Neural crest cell (in vitro differentiated cells): Measurements from ENCODE around the gene USP40. TPM values are rescaled to one million over a fixed set of nuclear protein-coding genes. Genes with fewer than 3 reads are reported as not detected.

ENCODE experiments used
- DNase-seq: peaks from one replicate; pipeline ENCODE4 v3.0.0; 2021; ENCODE audit warnings: low read depth, mixed read lengths, low spot score
- H3K27ac Mint-ChIP-seq: one replicate; pipeline ENCODE4 v1.8.0; 2021; ENCODE audit warnings: mild to moderate bottlenecking, mixed read lengths; ENCODE audit not compliant: unreplicated experiment
- H3K27me3 Mint-ChIP-seq: 2 replicates; pipeline ENCODE4 v1.8.0; 2021; ENCODE audit warnings: low read depth, mild to moderate bottlenecking, mixed read lengths
- H3K36me3 Mint-ChIP-seq: 2 replicates; pipeline ENCODE4 v1.8.0; 2021; ENCODE audit warnings: low read depth, mild to moderate bottlenecking, mixed read lengths
- H3K4me1 Mint-ChIP-seq: 2 replicates; pipeline ENCODE4 v1.8.0; 2021; ENCODE audit warnings: mixed read lengths
- H3K4me3 Mint-ChIP-seq: one replicate; pipeline ENCODE4 v1.8.0; 2021; ENCODE audit warnings: mild to moderate bottlenecking, mixed read lengths
- H3K9me3 Mint-ChIP-seq: 2 replicates; pipeline ENCODE4 v1.8.0; 2021; ENCODE audit warnings: mixed read lengths
- total RNA-seq: library from RNA; stranded (reverse); gene quantifications from 2 replicates; pipeline ENCODE4 v1.2.1, GENCODE V29; 2021
- TF ChIP-seq, protein P1 (sequence below): fragments of 200-600 bp; sonication (generic); conservative IDR thresholded peaks from 2 replicates; pipeline ENCODE4 v1.5.0; 2021; ENCODE audit warnings: antibody characterized with exemption, mild to moderate bottlenecking

USP40 gene
- total RNA-seq, 1 donor from 2014 or later, result 25.3 TPM

DNA sequence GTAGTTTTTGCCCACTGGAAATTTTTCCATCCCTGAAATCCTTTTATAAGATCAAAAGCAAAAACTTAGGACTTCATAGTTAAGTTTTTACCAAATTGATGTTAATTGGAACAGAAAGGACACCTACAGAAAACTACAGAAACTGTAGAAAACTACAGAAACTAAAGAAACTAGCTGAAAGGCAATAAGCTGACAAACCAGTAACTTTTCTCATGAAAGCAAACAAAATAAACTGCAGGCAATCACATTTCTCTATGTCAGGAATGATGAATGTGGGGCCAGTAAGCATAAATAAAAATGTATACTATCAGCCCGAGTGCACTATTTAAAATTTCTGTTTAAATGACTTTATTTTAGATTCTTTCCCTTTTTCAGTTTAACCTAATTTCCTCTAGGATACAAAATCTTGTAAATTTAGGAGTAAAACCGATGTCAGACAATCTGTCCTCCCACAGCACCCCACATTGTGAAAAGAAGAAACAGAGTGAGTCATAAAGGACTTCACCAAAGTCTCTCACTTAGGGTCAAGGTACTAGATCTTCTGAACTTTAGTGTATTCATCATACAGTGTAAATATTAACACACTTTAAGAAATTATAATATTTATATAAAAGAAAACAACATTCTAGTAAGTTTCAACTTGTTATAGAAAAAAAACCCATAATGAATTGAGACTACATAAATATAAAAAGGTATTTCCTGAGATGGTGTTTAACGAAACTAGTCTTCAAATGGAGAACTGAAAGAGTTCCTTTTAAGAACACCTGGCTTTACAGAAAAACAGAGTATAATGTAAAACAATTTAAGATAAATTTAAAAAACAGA lies 46.6 kb downstream of the USP40 start:
- TF ChIP-seq, protein P1, sequence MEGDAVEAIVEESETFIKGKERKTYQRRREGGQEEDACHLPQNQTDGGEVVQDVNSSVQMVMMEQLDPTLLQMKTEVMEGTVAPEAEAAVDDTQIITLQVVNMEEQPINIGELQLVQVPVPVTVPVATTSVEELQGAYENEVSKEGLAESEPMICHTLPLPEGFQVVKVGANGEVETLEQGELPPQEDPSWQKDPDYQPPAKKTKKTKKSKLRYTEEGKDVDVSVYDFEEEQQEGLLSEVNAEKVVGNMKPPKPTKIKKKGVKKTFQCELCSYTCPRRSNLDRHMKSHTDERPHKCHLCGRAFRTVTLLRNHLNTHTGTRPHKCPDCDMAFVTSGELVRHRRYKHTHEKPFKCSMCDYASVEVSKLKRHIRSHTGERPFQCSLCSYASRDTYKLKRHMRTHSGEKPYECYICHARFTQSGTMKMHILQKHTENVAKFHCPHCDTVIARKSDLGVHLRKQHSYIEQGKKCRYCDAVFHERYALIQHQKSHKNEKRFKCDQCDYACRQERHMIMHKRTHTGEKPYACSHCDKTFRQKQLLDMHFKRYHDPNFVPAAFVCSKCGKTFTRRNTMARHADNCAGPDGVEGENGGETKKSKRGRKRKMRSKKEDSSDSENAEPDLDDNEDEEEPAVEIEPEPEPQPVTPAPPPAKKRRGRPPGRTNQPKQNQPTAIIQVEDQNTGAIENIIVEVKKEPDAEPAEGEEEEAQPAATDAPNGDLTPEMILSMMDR, result no peak
- Mint-ChIP-seq H3K9me3 (peaks cover 3% of the 10 kb centered on the region), H3K4me3 (no peak overlapping the region), H3K27ac (no peak overlapping the region), H3K27me3 (no peaks in the 10 kb centered on the region), H3K4me1 (no peaks in the 10 kb centered on the region), H3K36me3 (peaks cover 19% of the 10 kb centered on the region)
- DNase-seq, result no peak

DNA sequence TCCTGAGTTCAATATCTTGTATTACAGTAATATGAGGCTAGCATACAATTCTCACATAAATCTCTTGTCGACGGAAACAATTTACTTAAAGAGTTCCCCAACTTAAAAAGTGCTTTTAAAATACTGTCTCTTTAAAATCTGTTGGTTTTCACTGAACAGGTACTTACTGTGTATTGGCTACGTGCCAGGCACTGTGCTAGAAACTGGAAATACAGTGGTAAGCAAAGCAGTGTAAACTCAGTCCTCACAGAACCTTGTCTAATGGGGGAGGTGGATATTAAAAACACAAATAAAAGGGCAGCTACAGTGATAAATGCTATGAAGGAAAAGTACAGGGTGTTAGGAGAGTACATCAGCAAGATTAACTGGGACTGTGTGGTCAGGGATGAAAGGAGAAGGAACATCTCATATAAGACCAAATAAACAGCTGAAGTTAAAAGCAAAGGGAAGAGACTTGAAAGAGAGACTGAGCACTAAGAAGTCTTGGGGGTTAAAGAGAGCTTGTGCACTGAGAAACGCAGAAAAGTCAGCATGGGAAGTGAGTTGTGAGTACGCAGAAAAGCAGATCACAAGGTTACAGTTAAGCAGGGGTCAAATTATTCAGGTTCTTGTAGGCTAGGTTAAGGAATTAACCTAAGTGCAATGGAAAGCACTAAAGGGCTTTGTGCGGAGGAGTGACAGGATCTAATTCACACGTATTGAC lies 52.5 kb downstream of the USP40 start:
- TF ChIP-seq, protein P1, result no peak
- Mint-ChIP-seq H3K9me3 (peaks cover 3% of the 10 kb centered on the region), H3K27me3 (no peaks in the 10 kb centered on the region), H3K36me3 (peaks cover 16% of the 10 kb centered on the region), H3K27ac (no peak overlapping the region), H3K4me3 (no peak overlapping the region), H3K4me1 (no peaks in the 10 kb centered on the region)
- DNase-seq, result no peak

DNA sequence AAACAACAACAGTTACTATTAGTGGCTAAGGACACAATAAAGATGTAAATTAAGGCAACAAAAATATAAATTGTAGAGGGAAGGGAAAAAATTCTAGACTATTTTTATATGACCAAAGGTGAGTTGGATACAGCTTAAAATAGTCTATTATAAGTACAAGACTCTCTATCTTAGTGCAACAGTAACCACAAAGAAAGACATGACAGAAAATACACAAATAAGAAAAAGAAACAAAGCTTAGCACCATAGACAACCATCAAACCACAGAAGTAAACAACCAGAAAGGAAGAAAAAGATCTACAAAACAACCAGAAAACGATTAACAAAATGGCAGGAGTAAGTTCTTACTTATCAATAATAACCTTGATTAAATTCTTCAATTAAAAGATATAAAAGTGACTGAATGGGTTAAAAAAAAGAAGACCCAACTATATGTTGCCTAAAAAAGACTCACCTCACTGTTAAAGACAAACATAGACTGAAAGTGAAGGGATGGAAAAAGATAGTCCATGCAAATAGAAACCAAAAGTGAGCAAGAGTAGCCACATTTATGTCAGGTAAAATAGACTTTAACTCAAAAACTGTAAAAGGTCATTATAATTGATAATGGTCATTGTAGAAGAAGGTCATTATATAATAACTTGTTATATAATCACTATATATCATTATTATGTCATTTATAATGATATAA lies 62.5 kb downstream of the USP40 start:
- no peaks in the 10 kb centered on the region for H3K4me1 Mint-ChIP-seq
- H3K4me3 Mint-ChIP-seq, result no peak overlapping the region
- peaks cover 52% of the 10 kb centered on the region for H3K36me3 Mint-ChIP-seq
- TF ChIP-seq, protein P1, result no peak
- DNase-seq, result no peak
- no peak overlapping the region for H3K27ac Mint-ChIP-seq
- H3K9me3 Mint-ChIP-seq, result peaks cover 23% of the 10 kb centered on the region
- no peaks in the 10 kb centered on the region for H3K27me3 Mint-ChIP-seq

DNA sequence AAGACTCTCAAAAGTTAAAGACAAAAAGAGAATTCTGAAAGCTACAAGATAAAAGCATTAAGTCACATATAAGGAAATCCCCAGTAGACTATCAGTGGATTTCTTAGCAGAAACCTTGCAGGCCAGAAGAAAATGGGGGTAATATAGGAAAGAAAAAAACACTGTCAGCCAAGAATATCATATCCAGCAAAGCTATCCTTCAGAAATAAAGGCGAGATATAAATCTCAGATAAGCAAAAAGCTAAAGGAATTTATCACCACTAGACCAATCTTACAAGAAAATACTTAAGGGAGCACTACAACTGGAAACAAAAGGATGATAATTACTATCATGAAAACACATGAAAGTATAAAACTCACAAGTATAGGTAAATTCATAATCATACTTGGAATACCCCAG lies 63.1 kb downstream of the USP40 start:
- Mint-ChIP-seq H3K9me3 (peaks cover 23% of the 10 kb centered on the region), H3K27me3 (no peaks in the 10 kb centered on the region), H3K4me3 (no peak overlapping the region), H3K27ac (no peak overlapping the region), H3K4me1 (no peaks in the 10 kb centered on the region), H3K36me3 (peaks cover 52% of the 10 kb centered on the region)
- TF ChIP-seq, protein P1, result no peak
- DNase-seq, result no peak

DNA sequence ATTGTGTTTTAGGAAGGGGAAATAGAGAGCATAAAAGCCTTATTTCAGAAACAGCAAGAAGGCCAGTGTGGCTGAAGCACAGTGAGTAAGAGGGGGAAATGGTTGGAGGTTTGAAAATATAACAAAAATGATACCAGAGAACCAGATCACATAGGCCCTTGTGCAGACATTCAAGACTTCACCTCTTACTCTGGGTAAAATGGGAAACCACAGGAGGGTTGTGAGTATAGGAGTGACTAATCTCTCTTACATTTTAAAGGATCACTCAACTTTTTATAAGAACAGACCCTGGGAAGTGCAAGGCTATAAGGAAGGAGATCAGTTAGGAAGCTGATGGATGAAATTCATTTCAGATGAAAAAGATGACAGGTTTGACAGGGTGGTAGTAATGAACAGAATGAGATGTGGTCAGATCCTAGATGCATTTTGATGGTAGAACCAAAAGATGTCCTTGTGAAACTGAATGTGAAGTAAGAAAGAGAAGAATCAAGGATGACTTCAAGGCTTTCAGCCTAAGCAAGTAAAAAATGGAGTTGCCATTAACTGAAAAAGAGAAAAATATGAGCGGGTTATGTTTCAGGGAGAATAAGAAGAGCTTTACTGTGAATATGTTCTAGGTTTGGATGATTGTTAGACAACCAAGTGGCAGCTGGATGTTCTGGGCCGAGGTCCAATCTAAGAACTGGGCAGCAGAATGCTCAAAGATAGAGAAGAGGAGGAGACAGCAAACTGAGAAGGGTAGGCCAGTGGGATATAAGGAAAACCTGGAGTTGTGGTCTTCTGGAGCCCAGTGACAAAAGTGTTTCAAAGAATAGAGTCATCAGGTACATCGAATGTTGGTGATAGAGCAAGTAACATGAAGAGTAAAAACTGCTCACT lies 65.1 kb downstream of the USP40 start:
- Mint-ChIP-seq H3K27ac (no peak overlapping the region), H3K27me3 (no peaks in the 10 kb centered on the region), H3K4me1 (no peaks in the 10 kb centered on the region), H3K4me3 (no peak overlapping the region), H3K9me3 (peaks cover 23% of the 10 kb centered on the region), H3K36me3 (peaks cover 56% of the 10 kb centered on the region)
- no peak for DNase-seq
- TF ChIP-seq, protein P1, result no peak
